Esophagus squamous epithelium (tissue), 5 donors: Measurements from ENCODE around the gene GIMAP1. TPM values are rescaled to one million over a fixed set of nuclear protein-coding genes. Genes with fewer than 3 reads are reported as not detected.

ENCODE experiments used
- DNase-seq: peaks from one replicate; lab custom pipeline; 2025; lab: John Stamatoyannopoulos, UW
- H3K27ac ChIP-seq, 4 donors: fragments of 200-600 bp; sonication (generic); one replicate each; pipeline ENCODE4 v1.5.1; 2016 to 2019; ENCODE audit warnings: mild to moderate bottlenecking in 1 of 4
- H3K27me3 ChIP-seq, 4 donors: fragments of 200-600 bp; sonication (generic); 1 replicate in 3 of 4; 2 replicates in 1 of 4; pipeline versions ENCODE4 v1.5.1 to v1.6.0; 2017 to 2021; ENCODE audit warnings: antibody characterized with exemption in 1 of 4
- H3K36me3 ChIP-seq, 3 donors: fragments of 200-600 bp; sonication (generic); one replicate each; pipeline ENCODE4 v1.5.1; 2016 to 2019
- H3K4me1 ChIP-seq, 3 donors: fragments of 200-600 bp; sonication (generic); one replicate each; pipeline ENCODE4 v1.5.1; 2017 to 2019
- H3K4me3 ChIP-seq, 4 donors: fragments of 200-600 bp; sonication (generic); 1 replicate in 3 of 4; 2 replicates in 1 of 4; pipeline ENCODE4 v1.5.1; 2016 to 2019; ENCODE audit warnings: mild to moderate bottlenecking in 2 of 4, moderate library complexity in 1 of 4
- H3K9me3 ChIP-seq, 3 donors: fragments of 200-600 bp; sonication (generic); one replicate each; pipeline ENCODE4 v1.5.1; 2016 to 2019
- POLR2A ChIP-seq, 4 donors: fragments of 450-650 bp; IDR thresholded peaks; one replicate each; pipeline ENCODE4 v1.6.1; 2017; ENCODE audit warnings: antibody characterized with exemption in 4 of 4, mild to moderate bottlenecking in 4 of 4, moderate library complexity in 3 of 4
- WGBS, 2 donors: methylation state at CpG; one replicate each; pipeline ENCODE4 v1.1.5; 2018; 5-methylcytosine and 5-hydroxymethylcytosine counted together
- intact Hi-C: fragments of 100-400 bp; cut with DNase I; formaldehyde crosslinking; loops from one replicate; pipeline ENCODE4 v1.15.0; 2022
- total RNA-seq, 4 donors: library from RNA; depleted of rRNA; stranded (reverse); fragments of >200 nt; gene quantifications; one replicate each; pipeline ENCODE4 v1.1.0, GENCODE V29; 2016
- TF ChIP-seq, protein P1 (sequence below), 6 experiments: fragments of 450-650 bp in 4 of 6; fragments of 200-600 bp in 2 of 6; sonication (generic) in 2 of 6; IDR thresholded peaks; one replicate each; pipeline ENCODE4 v1.5.1; 2016 to 2019; ENCODE audit warnings: antibody characterized with exemption in 6 of 6, mild to moderate bottlenecking in 4 of 6, moderate library complexity in 4 of 6
- donor health status: DM: yes; HTN: yes; CAD: no.

Gene GIMAP1
- total RNA-seq, 4 donors from 2014 or later, result 0.97 to 9.3 (median 4.8) TPM

DNA sequence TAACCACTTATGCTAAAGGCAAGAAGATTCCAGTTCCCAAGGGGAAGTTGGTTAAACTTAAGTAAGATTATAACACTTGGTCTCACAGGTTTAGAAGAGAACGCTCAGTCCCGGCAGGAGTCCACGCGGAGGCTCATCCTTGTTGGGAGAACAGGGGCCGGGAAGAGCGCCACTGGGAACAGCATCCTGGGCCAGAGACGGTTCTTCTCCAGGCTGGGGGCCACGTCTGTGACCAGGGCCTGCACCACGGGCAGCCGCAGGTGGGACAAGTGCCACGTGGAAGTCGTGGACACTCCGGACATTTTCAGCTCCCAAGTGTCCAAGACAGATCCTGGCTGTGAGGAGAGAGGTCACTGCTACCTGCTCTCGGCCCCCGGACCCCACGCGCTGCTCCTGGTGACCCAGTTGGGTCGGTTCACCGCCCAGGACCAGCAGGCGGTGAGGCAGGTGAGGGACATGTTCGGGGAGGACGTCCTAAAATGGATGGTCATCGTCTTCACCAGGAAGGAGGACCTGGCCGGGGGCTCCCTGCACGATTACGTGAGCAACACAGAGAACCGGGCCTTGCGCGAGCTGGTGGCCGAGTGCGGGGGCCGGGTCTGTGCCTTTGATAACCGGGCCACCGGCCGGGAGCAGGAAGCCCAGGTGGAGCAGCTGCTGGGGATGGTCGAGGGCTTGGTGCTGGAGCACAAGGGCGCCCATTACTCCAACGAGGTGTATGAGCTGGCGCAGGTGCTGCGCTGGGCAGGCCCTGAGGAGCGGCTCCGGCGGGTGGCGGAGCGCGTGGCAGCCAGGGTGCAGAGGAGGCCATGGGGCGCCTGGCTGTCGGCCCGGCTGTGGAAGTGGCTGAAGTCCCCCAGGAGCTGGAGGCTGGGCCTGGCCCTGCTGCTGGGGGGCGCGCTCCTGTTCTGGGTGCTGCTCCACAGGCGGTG, 3.8 kb downstream of the GIMAP1 start:
- intact Hi-C loops, result no loop called here
- Histone ChIP-seq H3K4me1 (peaks cover 0 to 29% (median 3%) of the 10 kb centered on the region in 3 donors), H3K36me3 (peaks cover 0 to 24% (median 0%) of the 10 kb centered on the region in 3 donors), H3K9me3 (no peaks in the 10 kb centered on the region), H3K27me3 (no peaks in the 10 kb centered on the region), H3K27ac (no peak overlapping the region), H3K4me3 (peak overlapping the region in 1 of 4 donors; percentile 8)
- WGBS, 2 donors, result 82 to 89% methylated on average over 7 to 19 of the region's 52 CpGs
- TF ChIP-seq, protein P1, sequence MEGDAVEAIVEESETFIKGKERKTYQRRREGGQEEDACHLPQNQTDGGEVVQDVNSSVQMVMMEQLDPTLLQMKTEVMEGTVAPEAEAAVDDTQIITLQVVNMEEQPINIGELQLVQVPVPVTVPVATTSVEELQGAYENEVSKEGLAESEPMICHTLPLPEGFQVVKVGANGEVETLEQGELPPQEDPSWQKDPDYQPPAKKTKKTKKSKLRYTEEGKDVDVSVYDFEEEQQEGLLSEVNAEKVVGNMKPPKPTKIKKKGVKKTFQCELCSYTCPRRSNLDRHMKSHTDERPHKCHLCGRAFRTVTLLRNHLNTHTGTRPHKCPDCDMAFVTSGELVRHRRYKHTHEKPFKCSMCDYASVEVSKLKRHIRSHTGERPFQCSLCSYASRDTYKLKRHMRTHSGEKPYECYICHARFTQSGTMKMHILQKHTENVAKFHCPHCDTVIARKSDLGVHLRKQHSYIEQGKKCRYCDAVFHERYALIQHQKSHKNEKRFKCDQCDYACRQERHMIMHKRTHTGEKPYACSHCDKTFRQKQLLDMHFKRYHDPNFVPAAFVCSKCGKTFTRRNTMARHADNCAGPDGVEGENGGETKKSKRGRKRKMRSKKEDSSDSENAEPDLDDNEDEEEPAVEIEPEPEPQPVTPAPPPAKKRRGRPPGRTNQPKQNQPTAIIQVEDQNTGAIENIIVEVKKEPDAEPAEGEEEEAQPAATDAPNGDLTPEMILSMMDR (IDR thresholded peaks at IDR 0.05), result no peak
- no peak for TF ChIP-seq POLR2A (IDR thresholded peaks at IDR 0.05)
- no peak for DNase-seq

- peaks cover 0 to 22% (median 3%) of the 10 kb centered on the region in 3 donors for H3K4me1 ChIP-seq
- no peak for DNase-seq
- TF ChIP-seq POLR2A (IDR thresholded peaks at IDR 0.05), result no peak
- TF ChIP-seq, protein P1 (IDR thresholded peaks at IDR 0.05), result no peak
- peak overlapping the region in 1 of 4 donors; percentile 56 for H3K27ac ChIP-seq
- H3K9me3 ChIP-seq, result no peaks in the 10 kb centered on the region
- intact Hi-C loops, result no loop called here
- 78 to 83% methylated on average over 11 of the region's 11 CpGs for WGBS, 2 donors
- H3K36me3 ChIP-seq, result peaks cover 0 to 24% (median 0%) of the 10 kb centered on the region in 3 donors
- no peaks in the 10 kb centered on the region for H3K27me3 ChIP-seq
- no peak overlapping the region for H3K4me3 ChIP-seq
Measured at GRCh38 chr7:150721970-150722373, 5.6 kb downstream of the GIMAP1 start.

- intact Hi-C loops, result no loop called here
- Histone ChIP-seq H3K4me3 (no peak overlapping the region), H3K4me1 (peaks cover 0 to 22% (median 3%) of the 10 kb centered on the region in 3 donors), H3K27ac (peak overlapping the region in 2 of 4 donors; percentile 32 to 56), H3K9me3 (no peaks in the 10 kb centered on the region), H3K27me3 (no peaks in the 10 kb centered on the region), H3K36me3 (peaks cover 0 to 24% (median 0%) of the 10 kb centered on the region in 3 donors)
- no peak for DNase-seq
- TF ChIP-seq, protein P1 (IDR thresholded peaks at IDR 0.05), result no peak
- TF ChIP-seq POLR2A (IDR thresholded peaks at IDR 0.05), result no peak
- 50 to 66% methylated on average over 12 of the region's 12 CpGs for WGBS, 2 donors
Measured at GRCh38 chr7:150722431-150722931, 6.1 kb downstream of the GIMAP1 start.

DNA sequence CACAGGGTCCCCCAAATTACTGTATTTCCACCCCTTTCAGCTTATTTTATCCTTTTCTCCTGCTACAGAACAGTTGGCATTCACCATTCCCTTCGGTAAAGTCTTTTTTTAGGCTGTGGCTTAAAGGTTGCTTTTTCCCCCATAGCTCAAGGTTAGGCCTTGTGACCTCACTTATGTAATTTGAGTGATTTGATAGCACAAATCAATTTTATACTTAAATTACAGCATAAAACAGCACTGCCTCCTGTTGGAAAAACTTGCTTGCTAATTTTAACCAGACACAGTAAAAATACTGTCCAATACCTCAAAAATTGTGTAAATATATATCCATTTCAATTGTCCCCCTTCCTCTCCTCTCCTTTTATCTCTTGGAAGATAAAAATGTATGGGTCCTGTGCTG, 7.1 kb downstream of the GIMAP1 start:
- 57 to 76% methylated on average over 1 of the region's 1 CpG for WGBS, 2 donors

More for the DNA sequence above, 7.1 kb downstream of the GIMAP1 start:
- Histone ChIP-seq H3K4me3 (no peak overlapping the region), H3K9me3 (peaks cover 0 to 4% (median 0%) of the 10 kb centered on the region in 3 donors), H3K27ac (no peak overlapping the region), H3K4me1 (peaks cover 0 to 22% (median 3%) of the 10 kb centered on the region in 3 donors), H3K36me3 (peaks cover 0 to 24% (median 0%) of the 10 kb centered on the region in 3 donors), H3K27me3 (no peaks in the 10 kb centered on the region)
- no peak for DNase-seq
- intact Hi-C loops, result no loop called here
- TF ChIP-seq, protein P1 (IDR thresholded peaks at IDR 0.05), result no peak
- TF ChIP-seq POLR2A (IDR thresholded peaks at IDR 0.05), result no peak
